Measurements from ENCODE around the gene PARVG.

Gene PARVG

DNA sequence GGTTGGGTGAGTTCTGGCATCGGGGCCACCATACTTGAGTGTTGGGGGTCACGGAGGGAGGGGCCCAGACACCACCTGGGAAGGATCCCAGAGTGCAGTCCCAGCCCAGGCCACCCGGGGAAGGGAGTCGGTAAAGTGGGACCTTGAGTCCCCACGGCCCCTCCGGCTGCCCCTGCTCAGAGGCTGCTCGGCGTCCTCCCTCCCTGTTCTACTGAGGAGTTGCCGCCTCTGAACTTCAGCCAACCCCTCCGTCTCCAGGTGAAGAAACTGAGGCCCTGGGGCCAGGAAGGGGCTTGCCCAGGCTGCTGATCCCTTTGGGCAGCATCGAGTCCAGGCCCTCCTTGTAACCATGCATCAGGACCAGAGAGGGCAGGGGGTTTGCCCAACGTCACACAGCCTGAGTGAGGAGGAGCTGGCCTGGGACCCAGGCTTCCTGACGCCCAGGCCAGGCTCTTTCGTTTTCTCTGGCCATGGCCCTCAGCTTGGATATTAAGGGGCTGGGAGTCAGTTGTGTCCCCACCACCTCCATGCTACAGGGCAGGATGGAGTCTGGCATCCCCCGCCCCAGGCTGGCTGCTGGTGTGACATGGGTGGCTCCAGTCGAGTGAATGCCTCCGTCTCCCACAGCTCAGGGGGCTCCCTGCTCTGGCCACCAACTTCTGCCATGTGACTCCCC is 1.3 kb downstream of the PARVG start:
- DNase-seq, result peak; percentile 15

DNA sequence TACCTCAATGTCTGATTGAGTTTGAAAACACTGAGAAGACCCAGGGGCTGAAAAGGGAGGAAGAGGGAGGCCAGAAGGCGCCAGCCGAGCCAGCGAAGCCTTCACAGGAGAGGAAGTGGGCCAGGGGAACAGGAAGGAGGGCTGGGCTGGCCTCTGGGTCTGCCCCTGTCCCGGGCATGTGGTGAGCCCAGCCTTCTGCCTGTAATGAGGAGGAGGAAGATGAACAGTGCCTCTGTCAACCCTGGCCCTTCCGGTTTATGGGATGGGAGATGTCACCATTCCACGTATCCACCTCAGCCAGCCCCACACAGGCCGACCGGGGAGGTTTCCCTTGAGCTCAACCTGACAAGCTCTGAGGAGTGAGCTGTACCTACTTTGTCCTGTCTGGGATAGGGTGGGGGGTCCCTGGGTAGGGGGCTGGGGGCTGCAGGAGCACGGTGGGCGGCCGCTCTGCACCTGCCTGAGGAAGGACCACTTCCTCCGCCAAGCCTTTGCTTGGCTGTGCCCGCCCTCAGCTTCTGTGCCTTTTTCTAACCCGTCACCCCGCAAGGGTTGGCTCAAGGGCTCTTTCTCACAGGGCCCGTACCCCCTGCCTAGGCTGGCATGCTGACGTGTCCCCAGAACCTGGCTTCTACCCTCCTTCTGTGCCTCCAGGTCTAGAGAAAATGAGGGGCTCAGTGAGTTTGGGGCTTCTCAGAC is 2.0 kb downstream of the PARVG start:
- DNase-seq, result peak; percentile 22

DNA sequence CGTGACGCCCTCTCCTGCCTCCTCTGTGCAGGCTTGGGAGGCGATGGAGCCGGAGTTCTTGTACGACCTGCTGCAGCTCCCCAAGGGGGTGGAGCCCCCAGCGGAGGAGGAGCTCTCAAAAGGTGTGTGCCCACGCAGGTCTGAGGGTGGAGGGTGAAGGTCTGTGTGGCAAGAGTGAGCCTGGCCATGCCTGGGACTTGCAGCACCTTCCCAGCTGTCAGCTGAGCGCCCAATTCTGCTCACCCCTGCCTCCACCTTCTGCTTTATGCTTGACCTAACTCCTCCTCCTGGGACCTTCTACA is 2.5 kb downstream of the PARVG start:
- no peak for DNase-seq

DNA sequence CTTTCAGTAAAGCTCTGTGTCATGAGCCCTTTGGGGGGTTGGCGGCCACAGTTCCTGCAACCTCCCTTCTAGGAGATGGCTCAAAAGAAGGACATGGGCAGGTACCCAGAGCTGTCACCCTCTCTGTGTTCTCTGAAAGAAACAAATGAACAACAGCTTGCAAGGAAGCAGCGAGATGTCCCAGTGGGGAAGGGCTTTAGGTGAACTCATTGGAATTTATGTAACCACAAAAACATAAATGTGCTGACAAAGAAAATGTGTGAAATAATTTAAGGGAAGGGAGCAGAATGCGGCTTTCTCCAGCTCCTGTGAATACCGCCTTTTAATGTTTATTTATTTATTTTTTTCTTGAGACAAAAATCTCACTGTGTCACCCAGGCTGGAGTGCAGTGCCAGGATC is 3.3 kb downstream of the PARVG start:
- DNase-seq, result no peak

DNA sequence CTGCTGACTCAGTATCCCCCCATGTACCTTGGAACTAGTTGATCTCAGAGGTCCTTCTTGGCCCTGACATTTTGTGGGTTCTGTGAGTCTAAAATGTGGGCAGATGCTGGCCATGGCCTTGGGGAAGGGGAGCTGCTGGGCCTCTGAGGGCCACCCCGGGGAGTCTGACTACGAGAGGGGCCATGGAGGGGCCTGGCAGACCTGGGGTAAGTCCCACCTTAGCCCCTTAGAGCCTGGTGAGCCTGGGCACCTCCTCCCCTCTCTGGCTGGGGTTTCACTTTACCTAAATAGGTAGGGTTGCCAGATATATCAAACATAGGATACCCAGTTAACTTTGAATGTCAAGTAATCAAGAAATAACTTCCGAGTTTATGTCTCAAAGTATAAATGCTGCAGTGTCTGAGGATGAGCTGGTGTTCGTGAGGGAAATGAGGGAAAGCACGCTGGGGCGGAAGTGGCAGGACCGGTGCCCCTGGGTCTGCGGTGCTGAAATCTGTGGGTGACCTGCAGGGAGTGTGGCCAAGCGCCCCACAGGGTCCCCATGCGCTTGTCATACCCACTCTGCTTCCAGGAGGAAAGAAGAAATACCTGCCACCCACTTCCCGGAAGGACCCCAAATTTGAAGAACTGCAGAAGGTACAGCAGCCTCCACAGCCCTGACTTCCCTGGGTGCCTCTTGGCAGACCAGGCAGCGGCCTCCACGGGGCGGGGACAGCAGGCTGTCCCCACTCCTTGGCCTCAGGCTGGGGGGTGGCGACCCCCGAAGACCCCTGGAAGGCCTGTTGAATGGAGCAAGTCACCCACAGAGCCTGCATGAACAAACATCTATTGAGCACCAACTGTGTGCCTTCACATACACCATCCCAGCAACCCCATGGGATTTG is 4.8 kb downstream of the PARVG start:
- no peak for DNase-seq

DNA sequence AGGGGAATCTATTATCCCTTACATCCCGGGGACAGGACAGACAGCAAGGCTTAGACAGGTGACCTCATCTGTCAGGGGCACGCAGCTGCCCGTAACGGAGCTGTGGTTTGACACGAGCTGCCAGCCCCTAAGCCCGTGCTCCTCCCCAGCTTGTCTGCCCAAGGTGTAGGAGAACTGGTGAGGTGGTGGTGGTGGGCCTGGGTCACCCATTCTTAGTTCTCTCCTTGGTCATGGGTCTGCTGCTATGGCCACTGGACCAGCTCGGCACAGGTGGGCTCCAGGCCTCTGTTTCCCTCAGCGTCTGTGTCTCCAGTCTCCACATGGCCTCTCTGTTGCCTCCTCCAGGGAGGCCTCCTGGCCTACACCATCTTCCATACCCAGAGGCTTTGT is 5.4 kb downstream of the PARVG start:
- no peak for DNase-seq

DNA sequence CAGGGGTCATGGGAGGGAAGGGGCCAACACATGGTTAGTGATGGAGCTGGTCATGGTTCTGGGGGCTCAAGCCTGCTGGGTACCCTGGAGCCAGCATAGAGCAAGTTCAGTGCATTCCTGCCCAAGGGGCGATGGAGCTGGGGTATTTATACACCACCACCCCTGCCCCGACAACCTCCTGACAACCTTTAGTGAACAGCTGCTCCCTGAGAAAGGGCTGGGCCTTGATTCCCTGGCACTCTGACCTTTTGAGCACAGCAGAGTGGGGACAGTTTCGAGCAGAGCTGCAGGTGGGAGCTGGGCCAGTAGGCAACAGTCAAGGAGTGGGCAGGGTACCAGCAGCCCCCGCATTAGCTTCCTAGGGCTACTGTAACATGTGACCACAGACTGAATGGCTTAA is 6.0 kb downstream of the PARVG start:
- no peak for DNase-seq

DNA sequence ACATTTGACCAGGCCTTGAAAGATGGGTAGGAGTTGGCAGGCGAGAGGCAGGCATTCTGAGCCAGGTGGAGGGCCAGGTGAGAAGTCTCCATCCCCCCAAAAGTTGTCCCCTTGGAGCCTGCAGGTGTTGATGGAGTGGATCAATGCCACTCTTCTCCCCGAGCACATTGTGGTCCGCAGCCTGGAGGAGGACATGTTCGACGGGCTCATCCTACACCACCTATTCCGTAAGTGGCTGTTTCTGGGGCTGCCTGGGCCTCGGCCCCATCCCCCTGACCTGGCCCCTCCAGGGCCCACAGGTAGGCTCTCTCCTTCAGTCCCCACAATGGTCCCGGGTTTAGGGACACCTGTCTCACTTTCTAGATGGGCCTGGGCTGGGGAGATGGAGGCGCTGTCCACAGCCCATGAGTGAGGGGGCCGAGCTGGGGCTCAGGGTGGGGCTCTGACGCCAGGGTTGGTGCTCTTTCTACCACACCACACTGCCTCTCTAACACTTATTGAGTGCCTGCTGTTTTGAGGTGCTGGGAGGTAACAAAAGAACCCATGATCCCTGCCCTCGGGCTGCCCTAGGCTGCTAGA is 7.0 kb downstream of the PARVG start:
- no peak for DNase-seq

DNA sequence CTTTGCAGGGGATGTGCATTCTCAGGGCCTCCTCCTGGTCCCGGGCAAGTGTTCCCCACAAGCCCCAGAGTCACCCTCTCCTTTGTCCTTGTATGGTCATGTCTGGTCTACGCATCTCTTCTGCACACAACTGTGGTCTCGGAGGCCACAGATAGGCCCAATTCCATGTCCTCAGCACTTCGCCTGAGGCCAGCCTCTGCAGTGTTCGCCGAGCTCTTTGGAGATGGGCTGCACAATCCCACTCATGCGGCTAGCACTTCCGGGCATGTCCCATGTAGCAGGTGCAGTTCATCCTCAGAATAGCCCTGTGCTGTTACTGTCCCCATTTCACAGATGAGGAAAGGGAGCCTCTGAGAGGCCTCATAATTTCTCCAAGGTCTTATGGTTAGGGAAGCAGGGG is 7.6 kb downstream of the PARVG start:
- no peak for DNase-seq

DNA sequence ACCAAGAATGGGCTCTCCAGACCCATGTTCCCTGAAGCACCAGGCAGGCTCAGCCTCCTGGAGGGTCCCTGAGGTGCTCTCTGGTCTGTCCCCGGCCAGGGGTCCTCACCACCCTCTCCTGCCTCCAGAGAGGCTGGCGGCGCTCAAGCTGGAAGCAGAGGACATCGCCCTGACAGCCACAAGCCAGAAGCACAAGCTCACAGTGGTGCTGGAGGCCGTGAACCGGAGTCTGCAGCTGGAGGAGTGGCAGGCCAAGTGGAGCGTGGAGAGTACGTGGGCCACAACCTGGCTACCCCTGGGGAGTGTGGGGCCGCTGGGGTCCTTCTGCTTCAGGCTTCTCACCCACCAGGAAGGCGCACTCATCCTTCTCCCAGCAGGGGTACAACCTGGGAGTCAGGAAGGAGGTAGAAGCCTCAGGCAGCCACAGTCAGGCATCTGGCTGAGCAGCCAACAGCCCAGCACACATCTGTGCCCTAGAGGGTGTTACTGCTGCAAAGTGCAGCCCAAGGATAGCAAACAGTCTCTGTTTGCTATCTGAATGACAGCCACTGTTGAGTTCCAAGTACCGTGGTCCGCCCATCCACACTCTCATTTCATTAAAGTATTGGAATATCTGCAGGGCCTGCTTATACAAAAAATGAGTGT is 8.4 kb downstream of the PARVG start:
- no peak for DNase-seq

DNA sequence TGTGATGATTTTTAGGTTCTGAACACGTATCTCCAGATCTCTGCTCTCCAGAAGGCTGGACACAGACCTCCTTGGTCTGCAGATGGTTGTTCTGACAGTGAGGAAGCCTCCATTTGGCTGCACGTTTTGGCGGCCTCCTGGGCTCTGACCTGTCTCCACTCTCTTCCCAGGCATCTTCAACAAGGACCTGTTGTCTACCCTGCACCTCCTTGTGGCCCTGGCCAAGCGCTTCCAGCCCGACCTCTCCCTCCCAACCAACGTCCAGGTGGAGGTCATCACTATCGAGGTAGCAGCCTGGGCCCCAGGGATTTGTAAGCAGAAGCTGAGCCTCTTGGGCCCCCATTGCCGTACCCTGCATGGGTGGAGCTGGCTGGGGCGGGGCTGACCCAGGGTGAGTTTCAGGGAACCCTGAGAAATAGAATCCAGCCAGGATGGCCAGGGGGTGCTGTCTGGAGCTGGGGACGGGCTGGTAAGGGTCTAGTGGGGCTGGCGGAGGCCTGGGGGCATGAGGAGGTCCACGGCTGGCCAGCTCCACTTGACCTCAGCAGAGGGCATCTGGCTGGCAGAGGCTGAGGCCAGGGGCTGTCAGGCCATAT is 9.8 kb downstream of the PARVG start:
- DNase-seq, result no peak

DNA sequence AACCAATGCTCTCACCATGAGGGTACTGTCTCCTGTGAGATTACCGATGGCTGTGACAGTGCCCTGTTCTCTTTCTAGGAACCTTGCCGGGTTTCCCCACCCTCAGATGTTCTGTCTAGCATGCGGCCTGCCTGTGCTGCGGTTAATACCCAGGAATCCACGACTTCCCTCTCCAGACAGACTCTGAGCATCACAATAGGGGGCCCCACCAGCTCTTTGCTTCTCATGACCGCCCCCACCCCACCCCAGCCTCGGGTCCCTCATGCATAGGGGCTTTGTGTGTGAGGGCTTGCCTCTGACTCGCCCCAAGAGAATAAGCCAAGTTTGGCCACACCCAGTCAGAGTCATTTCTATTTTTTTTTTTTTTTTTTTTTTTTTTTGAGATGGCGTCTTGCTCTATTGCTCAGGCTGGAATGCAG is 10.3 kb downstream of the PARVG start:
- no peak for DNase-seq

DNA sequence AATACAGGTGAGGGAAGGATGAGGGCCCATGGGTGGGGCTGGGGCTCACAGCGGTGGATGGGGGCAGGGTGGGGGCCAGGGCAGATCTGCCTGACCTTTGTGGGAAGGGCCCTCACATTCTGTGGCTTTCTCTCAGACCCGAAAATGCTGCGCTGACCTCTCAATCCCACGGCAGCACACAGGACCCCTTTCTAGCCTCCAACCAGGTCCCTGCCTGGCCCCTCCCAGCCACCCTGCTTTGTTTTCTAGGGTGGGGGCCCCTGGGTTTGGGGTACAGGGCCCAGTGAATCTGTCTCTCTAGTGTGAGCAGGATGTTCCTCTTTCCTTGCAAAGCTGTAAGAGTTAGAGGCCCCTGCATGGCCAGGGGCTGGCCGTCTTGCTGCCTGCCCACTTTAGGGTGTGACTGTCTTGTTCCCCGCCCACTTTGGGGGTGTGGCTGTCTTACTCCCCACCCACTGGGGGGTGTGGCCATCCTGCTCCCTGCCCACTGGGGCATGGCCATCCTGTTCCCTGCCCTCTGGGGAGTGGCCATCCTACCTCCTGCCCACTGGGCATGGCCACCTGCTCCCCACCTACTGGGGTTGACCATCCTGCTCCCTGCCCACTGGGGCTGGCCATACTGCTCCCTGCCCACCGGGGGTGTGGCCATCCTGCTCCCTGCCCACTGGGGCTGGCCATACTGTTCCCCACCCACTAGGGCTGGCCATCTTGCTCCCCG is 11.5 kb downstream of the PARVG start:
- no peak for DNase-seq

DNA sequence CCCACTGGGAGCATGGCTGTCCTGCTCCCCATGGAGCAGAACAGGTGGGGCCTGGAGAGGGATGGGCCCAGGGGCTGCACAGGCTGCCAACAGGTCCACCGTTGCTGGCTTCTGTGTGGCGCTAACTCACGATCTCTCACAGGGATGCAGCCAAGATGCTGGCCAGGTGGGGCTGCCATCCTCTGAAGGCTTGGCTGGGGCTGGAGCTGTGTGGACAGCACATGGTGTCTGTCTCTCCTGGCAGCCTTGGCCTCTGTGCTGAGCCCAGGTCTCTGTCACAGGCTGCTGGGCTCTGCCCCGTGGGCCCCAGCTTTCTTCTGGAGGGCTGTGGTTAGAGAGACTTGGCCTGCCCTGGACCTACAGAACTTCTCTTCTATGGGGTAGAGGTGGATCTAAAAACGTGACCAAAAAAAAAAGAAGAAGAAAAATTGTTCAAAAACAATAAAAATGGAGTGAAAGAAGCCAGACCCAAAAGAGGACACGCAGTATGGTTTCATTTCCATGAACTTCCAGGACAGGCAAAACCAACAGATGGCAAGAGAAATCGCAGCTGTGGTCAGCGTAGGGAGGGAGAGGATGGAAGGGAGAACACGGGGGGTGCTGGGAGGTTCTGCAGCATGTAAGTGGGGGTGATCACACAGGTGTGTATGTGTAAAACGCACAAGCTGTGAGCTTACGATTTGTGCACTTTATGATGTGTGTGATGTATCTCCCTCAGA is 12.2 kb downstream of the PARVG start:
- no peak for DNase-seq

DNA sequence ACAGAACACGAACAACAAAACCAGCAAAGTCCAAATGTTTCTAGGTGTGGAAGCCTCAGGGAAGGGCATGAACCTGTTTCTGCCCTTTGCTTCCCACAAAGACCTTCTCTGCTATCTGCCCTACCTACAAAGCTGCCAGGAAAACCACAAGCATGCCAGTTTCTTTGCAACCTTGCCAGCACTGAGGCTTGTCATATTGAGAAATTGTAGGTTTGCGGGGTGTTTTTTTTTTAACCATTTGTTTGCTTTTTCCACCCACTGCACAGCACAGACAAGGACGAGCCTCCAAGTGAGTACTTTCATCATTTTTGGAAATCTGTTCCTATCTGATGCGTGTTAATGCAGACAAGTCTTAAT is 12.8 kb downstream of the PARVG start:
- DNase-seq, result no peak

DNA sequence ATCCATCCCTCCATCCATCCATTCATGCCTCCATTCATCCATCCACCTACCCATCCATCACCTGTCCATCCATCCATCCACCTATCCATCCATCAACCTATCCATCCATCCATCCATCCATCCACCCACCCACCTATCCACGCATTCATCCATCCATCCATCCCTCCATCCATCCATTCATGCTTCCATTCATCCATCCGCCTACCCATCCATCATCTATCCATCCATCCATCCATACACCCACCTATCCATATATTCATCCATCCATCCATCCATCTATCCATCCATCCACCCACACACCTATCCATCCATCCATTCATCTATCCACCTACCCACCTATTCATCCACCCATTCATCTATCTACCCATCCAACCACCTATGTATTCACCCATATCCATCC is 13.8 kb downstream of the PARVG start:
- no peak for DNase-seq

DNA sequence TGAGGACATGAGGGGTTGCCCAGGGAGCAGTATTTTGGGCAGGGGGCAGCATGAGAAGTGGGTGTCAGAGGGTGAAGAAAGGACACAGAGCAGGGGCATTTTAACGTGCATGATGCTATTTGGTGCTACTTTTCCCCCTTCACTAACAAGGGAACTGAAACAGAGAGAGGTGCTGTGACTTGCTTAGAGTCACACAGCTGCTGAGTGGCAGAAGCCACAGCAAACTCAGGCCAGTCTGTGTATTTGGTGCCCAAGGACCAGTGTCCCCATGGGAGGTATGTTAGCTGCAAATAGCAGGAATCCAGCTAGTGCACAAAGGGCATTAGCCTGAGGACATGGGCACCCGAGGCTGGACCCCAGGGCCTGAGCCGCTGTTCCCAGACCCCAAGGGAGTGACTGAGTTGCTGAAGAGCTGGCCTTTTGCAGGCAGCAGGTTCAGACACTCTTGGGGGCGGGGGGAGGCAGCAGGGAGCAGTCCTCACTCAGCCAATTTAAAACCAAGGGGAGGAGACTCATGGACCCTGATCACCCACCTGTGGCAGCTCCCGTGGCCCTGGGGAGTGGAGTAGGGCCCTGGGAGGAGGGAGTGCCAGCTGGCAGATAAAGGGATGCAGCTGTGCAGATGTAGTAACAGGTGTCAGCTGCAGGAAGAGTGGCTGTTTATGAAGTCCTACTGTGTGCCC is 14.6 kb downstream of the PARVG start:
- no peak for DNase-seq

DNA sequence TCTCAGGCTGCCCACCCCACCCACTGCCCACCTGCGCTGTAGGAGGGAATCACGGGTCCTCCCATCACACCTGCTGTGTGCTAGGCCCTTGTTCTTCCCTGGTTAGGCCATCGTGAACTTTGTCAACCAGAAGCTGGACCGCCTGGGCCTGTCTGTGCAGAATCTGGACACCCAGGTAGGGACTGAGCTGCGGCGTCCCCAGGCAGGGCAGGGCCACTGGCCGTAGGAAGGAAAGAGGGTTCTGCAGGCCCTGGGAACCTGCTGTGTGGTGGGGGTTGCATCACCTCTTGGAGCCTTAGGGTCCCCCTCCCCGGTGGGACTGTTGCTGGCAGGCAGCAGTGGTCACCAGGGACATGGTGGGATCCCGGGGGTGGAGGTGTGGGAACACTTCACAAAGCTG is 15.5 kb downstream of the PARVG start:
- no peak for DNase-seq

DNA sequence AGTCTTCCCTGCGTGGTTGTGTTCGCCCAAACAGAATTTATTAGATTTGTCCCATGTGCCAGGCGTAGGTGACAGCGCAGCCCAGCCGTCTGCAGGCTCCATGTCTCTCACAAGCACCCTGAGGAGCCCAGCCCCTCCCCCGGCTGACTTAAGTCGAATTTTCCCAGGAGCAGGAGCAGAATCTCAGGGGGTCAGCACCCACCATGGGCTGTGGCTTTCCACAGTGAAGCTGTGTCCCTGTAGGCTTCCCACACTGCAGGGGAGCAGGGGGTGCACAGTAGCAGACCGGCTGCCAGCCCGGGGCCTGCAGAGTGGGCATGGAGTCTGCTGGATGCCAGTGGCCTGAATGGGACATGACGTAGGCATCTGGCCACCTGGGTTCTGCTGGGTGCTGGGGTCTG is 16.0 kb downstream of the PARVG start:
- no peak for DNase-seq

DNA sequence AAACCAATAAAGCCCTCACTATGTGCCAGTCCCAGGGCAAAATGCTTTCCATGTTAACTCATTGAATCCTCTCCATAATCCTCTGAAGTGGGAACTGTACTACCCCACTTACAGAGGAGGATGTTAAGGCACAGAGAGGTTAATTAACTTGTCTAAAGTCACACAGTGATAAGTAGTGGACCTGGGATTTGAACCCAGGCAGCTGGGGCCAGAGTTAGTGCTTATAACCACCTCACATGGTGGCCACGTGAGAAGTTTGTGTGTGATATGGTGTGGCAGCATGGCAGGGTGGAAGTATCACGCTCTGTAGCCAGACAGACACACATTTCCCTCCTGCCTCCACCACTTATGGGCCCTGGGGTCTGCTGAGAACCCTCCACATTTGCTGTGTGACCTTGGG is 16.5 kb downstream of the PARVG start:
- no peak for DNase-seq

DNA sequence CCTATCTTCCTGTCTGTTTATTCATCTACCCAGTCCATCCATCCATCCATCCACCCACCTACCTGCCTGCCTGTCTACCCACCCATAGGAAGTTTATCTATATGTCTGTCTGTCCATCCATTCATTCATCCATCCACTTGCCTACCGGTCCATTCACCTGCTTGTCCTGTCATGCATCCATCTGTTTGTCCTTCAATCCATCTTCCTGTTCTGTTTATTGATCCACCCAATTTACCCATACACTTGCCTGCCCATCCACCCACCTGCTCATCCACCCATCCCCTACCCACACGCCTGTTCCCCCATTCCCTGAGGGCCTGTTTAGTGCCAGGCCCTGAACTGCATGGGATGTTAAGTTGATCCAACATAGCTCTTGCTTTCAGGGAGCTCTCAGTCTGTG is 18.4 kb downstream of the PARVG start:
- DNase-seq, result no peak

All from T-helper 9 cell (primary cell).